NCI-H146 treated with DMSO at 0.1 percent for 48 hours (cell line): ENCODE results near the gene KCNJ12.

Source experiments
- DNase-seq: peaks from one replicate; lab custom pipeline; 2025; ENCODE audit not compliant: unreplicated experiment; lab: John Stamatoyannopoulos, UW

Gene KCNJ12

GRCh38 chr17:21466550-21466949, 90.4 kb downstream of the KCNJ12 start:
- DNase-seq = no peak

GRCh38 chr17:21467196-21467595, 91.0 kb downstream of the KCNJ12 start:
- DNase-seq = no peak

- DNase-seq = no peak
These were observed 91.8 kb downstream of the KCNJ12 start for GRCh38 chr17:21467739-21468490.
